ENCODE data around the gene MBP. TPM values are rescaled to one million over a fixed set of nuclear protein-coding genes. Genes with fewer than 3 reads are reported as not detected.

MBP gene
- total RNA-seq, 1 experiment from 2014 or later: 31.6 TPM

DNA sequence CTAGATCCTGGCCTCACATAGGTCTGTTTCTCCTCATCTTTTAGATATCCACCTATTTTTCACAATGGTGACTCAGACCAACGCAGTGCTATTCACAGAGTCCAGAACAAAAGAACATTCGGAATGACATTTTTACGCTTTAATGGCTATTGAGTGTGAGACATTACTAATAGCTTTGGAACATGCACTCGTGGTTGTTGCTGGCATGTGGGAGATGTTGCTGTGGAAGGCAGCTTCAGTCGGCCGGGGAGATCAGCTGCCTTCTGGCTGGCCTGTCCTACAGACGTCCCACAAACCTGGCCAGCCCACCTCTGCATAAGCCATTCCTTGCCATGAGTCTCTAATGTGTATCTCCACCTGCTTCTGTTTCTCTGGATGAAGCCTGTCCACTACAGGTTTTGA is 3.4 kb downstream of the MBP start:
- TF ChIP-seq, protein P1, sequence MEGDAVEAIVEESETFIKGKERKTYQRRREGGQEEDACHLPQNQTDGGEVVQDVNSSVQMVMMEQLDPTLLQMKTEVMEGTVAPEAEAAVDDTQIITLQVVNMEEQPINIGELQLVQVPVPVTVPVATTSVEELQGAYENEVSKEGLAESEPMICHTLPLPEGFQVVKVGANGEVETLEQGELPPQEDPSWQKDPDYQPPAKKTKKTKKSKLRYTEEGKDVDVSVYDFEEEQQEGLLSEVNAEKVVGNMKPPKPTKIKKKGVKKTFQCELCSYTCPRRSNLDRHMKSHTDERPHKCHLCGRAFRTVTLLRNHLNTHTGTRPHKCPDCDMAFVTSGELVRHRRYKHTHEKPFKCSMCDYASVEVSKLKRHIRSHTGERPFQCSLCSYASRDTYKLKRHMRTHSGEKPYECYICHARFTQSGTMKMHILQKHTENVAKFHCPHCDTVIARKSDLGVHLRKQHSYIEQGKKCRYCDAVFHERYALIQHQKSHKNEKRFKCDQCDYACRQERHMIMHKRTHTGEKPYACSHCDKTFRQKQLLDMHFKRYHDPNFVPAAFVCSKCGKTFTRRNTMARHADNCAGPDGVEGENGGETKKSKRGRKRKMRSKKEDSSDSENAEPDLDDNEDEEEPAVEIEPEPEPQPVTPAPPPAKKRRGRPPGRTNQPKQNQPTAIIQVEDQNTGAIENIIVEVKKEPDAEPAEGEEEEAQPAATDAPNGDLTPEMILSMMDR (IDR thresholded peaks at IDR 0.05; ENCODE audit: unreplicated experiment): no peak
- ChIA-PET CTCF (interaction anchor here (0.6 to 2.1 kb wide), 3 partner anchors 61 to 193 kb away, joined by 3 to 8 read pairs (median 4); no protein-coding TSS in a partner anchor), POLR2A (interaction anchor here (0.9 to 4.5 kb wide), 7 partner anchors 14 to 307 kb away, joined by 3 to 68 read pairs (median 4); partner anchors contain the start of gene ZNF236)
- peak; percentile 66 for DNase-seq (ENCODE audit: unreplicated experiment)
- Mint-ChIP-seq H3K27me3 (ENCODE audit: insufficient read depth, unreplicated experiment) (no peaks in the 10 kb centered on the region), H3K9me3 (ENCODE audit: unreplicated experiment) (no peaks in the 10 kb centered on the region), H3K4me1 (ENCODE audit: insufficient read depth, unreplicated experiment) (peaks cover 41% of the 10 kb centered on the region), H3K27ac (ENCODE audit: low read depth, unreplicated experiment) (peak overlapping the region; percentile 69), H3K36me3 (ENCODE audit: insufficient read depth, unreplicated experiment) (no peaks in the 10 kb centered on the region), H3K4me3 (ENCODE audit: unreplicated experiment) (peak overlapping the region; percentile 15)
- BruUV-seq (replicated peaks): no TSS peak
- intact Hi-C loops (cut with micrococcal nuclease): loop anchor here (2.0 to 5.0 kb wide), 2 partner anchors 14 to 83 kb away; no protein-coding TSS in a partner anchor

GRCh38 chr18:77127769-77128671 is 4.6 kb downstream of the MBP start:
- CTCF ChIA-PET: interaction anchor here (0.6 to 1.7 kb wide), 7 partner anchors 13 to 475 kb away, joined by 3 to 10 read pairs (median 3); no protein-coding TSS in a partner anchor
- DNase-seq (ENCODE audit: unreplicated experiment): peak; percentile 99
- Mint-ChIP-seq H3K9me3 (ENCODE audit: unreplicated experiment) (no peaks in the 10 kb centered on the region), H3K27me3 (ENCODE audit: insufficient read depth, unreplicated experiment) (no peaks in the 10 kb centered on the region), H3K36me3 (ENCODE audit: insufficient read depth, unreplicated experiment) (no peaks in the 10 kb centered on the region), H3K27ac (ENCODE audit: low read depth, unreplicated experiment) (peak overlapping the region; percentile 69), H3K4me1 (ENCODE audit: insufficient read depth, unreplicated experiment) (peaks cover 41% of the 10 kb centered on the region), H3K4me3 (ENCODE audit: unreplicated experiment) (peak overlapping the region; percentile 25)
- intact Hi-C loops (cut with micrococcal nuclease): loop anchor here (1.0 to 5.0 kb wide), 4 partner anchors 13 to 84 kb away; no protein-coding TSS in a partner anchor
- BruUV-seq (replicated peaks): no TSS peak
- TF ChIP-seq, protein P1 (IDR thresholded peaks at IDR 0.05; ENCODE audit: unreplicated experiment): no peak
- POLR2A ChIA-PET: interaction anchor here (0.6 to 4.1 kb wide), 15 partner anchors 13 to 774 kb away, joined by 3 to 50 read pairs (median 4); no protein-coding TSS in a partner anchor

- H3K4me1 Mint-ChIP-seq (ENCODE audit: insufficient read depth, unreplicated experiment): peaks cover 41% of the 10 kb centered on the region
- no peak overlapping the region for H3K4me3 Mint-ChIP-seq (ENCODE audit: unreplicated experiment)
- no peak for DNase-seq (ENCODE audit: unreplicated experiment)
- no peaks in the 10 kb centered on the region for H3K9me3 Mint-ChIP-seq (ENCODE audit: unreplicated experiment)
- CTCF ChIA-PET: interaction anchor here (1.9 kb wide), 1 partner anchor 9 kb away, joined by 7 read pairs; no protein-coding TSS in a partner anchor
- POLR2A ChIA-PET: interaction anchor here (2.4 kb wide), 1 partner anchor 10 kb away, joined by 12 read pairs; no protein-coding TSS in a partner anchor
- intact Hi-C loops (cut with micrococcal nuclease): no loop called here
- BruUV-seq (replicated peaks): no TSS peak
- TF ChIP-seq, protein P1 (IDR thresholded peaks at IDR 0.05; ENCODE audit: unreplicated experiment): no peak
- H3K27me3 Mint-ChIP-seq (ENCODE audit: insufficient read depth, unreplicated experiment): no peaks in the 10 kb centered on the region
- no peak overlapping the region for H3K27ac Mint-ChIP-seq (ENCODE audit: low read depth, unreplicated experiment)
- no peaks in the 10 kb centered on the region for H3K36me3 Mint-ChIP-seq (ENCODE audit: insufficient read depth, unreplicated experiment)
These were observed 8.1 kb downstream of the MBP start for GRCh38 chr18:77124452-77124922.
